GM21360 (cell line): ENCODE measurements around the gene ITPR2.

Experiments used
- ATAC-seq: cut with Tn5 transposase; IDR thresholded peaks from one replicate; pipeline ENCODE4 v1.9.1; 2021; ENCODE audit warnings: mild to moderate bottlenecking, moderate library complexity; ENCODE audit not compliant: unreplicated experiment

ITPR2 gene

GRCh38 chr12:26711569-26711968 is 121.4 kb downstream of the ITPR2 start:
- no peak for ATAC-seq

GRCh38 chr12:26711072-26711471 is 121.9 kb downstream of the ITPR2 start:
- no peak for ATAC-seq

- no peak for ATAC-seq
These were observed 127.1 kb downstream of the ITPR2 start for GRCh38 chr12:26705851-26706250.

- no peak for ATAC-seq
These were observed 128.1 kb downstream of the ITPR2 start for GRCh38 chr12:26704684-26705460.

- no peak for ATAC-seq
These were observed 128.8 kb downstream of the ITPR2 start for GRCh38 chr12:26704214-26704613.

- ATAC-seq: no peak
These were observed 130.3 kb downstream of the ITPR2 start for GRCh38 chr12:26702741-26703140.

- ATAC-seq: no peak
These were observed 131.3 kb downstream of the ITPR2 start for GRCh38 chr12:26701604-26702215.

- ATAC-seq: no peak
These were observed 132.6 kb downstream of the ITPR2 start for GRCh38 chr12:26700430-26700829.

GRCh38 chr12:26699237-26699636 is 133.8 kb downstream of the ITPR2 start:
- no peak for ATAC-seq

GRCh38 chr12:26698186-26698585 is 134.8 kb downstream of the ITPR2 start:
- no peak for ATAC-seq

GRCh38 chr12:26697217-26697616 is 135.8 kb downstream of the ITPR2 start:
- no peak for ATAC-seq

GRCh38 chr12:26696613-26697092 is 136.3 kb downstream of the ITPR2 start:
- no peak for ATAC-seq

- no peak for ATAC-seq
These were observed 136.9 kb downstream of the ITPR2 start for GRCh38 chr12:26696048-26696612.

GRCh38 chr12:26694402-26694801 is 138.6 kb downstream of the ITPR2 start:
- ATAC-seq: no peak

- no peak for ATAC-seq
These were observed 140.6 kb downstream of the ITPR2 start for GRCh38 chr12:26692407-26692806.

GRCh38 chr12:26691234-26691970 is 141.6 kb downstream of the ITPR2 start:
- ATAC-seq: no peak

GRCh38 chr12:26690601-26691000 is 142.4 kb downstream of the ITPR2 start:
- ATAC-seq: no peak

- no peak for ATAC-seq
These were observed 143.6 kb downstream of the ITPR2 start for GRCh38 chr12:26689281-26689841.

- ATAC-seq: no peak
These were observed 144.6 kb downstream of the ITPR2 start for GRCh38 chr12:26688344-26688904.

GRCh38 chr12:26686408-26686807 is 146.6 kb downstream of the ITPR2 start:
- no peak for ATAC-seq

- ATAC-seq: no peak
These were observed 148.9 kb downstream of the ITPR2 start for GRCh38 chr12:26684101-26684500.
